Fibroblast of mammary gland (primary cell): ENCODE results near the gene NTN1.
A peak's percentile ranks its signal among the peaks of the same experiment; 100 is the strongest.

Experiments used
- DNase-seq: peaks from one replicate; pipeline ENCODE4 v3.0.0-alpha.2; 2010; ENCODE audit warnings: low read depth
- H3K4me3 ChIP-seq: 2 replicates; pipeline ENCODE4 v1.5.1; 2011; ENCODE audit warnings: low read depth, mild to moderate bottlenecking, low read length, moderate library complexity; ENCODE audit not compliant: control insufficient read depth
- TF ChIP-seq, protein P1 (sequence below): conservative IDR thresholded peaks from 2 replicates; pipeline ENCODE4 v1.5.1; 2011; ENCODE audit warnings: low read depth, low read length, inconsistent platforms; ENCODE audit not compliant: control insufficient read depth, insufficient read depth

NTN1 gene

DNA sequence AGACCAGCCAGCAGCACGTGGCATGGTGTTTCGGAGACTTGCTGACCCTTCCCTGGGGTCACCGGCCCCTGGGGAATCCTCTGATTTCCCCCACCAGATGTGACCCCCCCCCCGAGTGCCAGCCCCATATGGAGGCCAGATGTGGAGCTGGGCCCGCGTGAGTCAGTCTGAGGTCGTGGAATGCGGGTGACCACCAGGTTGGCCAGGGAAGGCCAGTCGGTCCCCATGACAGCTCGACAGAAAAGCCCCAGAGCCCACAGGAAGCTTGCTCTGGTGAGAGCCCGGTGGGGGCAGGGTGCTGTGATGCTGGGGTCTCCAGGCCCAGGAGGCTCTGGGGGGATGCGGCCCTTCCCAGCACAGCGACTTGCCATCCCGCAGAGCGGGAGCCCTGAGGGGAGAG, 209.0 kb downstream of the NTN1 start:
- DNase-seq = peak; percentile 86
- H3K4me3 ChIP-seq = no peak overlapping the region
- TF ChIP-seq, protein P1, sequence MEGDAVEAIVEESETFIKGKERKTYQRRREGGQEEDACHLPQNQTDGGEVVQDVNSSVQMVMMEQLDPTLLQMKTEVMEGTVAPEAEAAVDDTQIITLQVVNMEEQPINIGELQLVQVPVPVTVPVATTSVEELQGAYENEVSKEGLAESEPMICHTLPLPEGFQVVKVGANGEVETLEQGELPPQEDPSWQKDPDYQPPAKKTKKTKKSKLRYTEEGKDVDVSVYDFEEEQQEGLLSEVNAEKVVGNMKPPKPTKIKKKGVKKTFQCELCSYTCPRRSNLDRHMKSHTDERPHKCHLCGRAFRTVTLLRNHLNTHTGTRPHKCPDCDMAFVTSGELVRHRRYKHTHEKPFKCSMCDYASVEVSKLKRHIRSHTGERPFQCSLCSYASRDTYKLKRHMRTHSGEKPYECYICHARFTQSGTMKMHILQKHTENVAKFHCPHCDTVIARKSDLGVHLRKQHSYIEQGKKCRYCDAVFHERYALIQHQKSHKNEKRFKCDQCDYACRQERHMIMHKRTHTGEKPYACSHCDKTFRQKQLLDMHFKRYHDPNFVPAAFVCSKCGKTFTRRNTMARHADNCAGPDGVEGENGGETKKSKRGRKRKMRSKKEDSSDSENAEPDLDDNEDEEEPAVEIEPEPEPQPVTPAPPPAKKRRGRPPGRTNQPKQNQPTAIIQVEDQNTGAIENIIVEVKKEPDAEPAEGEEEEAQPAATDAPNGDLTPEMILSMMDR = no peak

DNA sequence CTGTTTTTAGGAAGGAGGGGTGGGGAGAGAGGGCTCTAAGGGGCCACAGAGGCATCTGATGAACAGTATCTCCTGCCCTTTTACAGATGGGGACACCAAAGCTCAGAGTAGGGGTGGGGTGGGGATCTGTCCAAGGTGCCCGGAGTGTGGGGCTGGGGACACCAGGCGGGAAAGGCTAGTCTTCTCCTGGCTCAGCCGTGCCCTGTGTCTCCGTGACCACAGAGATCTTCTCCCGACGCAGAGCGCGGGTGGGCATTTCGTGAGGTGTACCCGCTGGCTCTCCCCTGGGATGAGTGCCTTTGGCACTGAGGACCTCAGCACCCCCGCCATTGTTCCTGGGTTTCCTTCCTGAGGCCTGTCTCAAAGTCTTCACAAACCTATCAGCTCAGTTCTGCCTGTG, 209.6 kb downstream of the NTN1 start:
- DNase-seq = no peak
- TF ChIP-seq, protein P1 = no peak
- no peak overlapping the region for H3K4me3 ChIP-seq

DNA sequence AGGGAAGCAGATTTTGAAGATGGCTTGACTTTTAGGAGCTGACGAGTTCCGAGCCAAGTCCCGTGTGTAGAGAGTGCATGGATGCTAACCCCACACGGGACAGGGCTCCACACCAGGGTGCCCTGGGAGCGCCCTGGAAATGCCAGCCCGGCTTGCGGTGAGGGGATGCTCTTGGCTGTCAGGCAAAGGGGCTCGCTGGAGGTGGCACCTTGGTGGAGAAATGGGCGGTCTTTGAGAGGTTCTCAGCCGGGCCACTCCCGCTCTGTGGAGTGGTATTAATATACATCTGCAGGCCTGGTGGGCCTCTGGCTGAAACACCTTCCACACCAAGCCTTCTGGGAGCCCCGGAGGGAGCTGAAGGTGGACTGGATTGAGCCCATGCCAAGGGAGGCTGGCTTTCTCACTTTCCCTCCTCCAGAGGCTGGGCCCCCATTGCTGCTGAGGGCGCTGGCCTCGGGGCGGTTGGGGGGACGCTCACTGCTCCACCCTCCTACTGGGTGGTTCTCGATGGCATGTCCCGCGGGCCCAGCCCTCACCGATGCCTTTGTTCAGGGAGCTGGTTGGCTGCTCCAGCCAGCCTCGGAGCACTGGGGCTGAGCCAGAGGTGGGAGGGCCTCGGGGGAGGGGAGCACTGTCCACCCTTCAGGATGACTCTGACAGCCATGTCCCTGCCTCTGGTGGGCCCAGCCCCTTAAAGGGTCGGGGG, 210.3 kb downstream of the NTN1 start:
- TF ChIP-seq, protein P1 = no peak
- H3K4me3 ChIP-seq = no peak overlapping the region
- no peak for DNase-seq

- H3K4me3 ChIP-seq = no peak overlapping the region
- no peak for DNase-seq
- TF ChIP-seq, protein P1 = no peak
Observed at GRCh38 chr17:9232155-9232475, 210.8 kb downstream of the NTN1 start.

GRCh38 chr17:9232591-9233270, 211.4 kb downstream of the NTN1 start:
- TF ChIP-seq, protein P1 = no peak
- DNase-seq = peak; percentile 56
- H3K4me3 ChIP-seq = no peak overlapping the region

GRCh38 chr17:9233271-9233599, 211.9 kb downstream of the NTN1 start:
- no peak for DNase-seq
- no peak overlapping the region for H3K4me3 ChIP-seq
- TF ChIP-seq, protein P1 = no peak

GRCh38 chr17:9233761-9234160, 212.5 kb downstream of the NTN1 start:
- no peak overlapping the region for H3K4me3 ChIP-seq
- TF ChIP-seq, protein P1 = no peak
- no peak for DNase-seq
